Stimulated activated CD4-positive, alpha-beta T cell treated with anti-CD3 and anti-CD28 coated beads, Interleukin-1b, Interleukin-23, amount 100 ng/mL, for 4 hours (primary cell): Measurements from ENCODE around the gene XRCC4.

Source experiments
- DNase-seq, 2 donors: peaks; one replicate each; pipeline ENCODE4 v3.0.0-alpha.2; 2020; ENCODE audit warnings: low read depth in 2 of 2

The XRCC4 gene

DNA sequence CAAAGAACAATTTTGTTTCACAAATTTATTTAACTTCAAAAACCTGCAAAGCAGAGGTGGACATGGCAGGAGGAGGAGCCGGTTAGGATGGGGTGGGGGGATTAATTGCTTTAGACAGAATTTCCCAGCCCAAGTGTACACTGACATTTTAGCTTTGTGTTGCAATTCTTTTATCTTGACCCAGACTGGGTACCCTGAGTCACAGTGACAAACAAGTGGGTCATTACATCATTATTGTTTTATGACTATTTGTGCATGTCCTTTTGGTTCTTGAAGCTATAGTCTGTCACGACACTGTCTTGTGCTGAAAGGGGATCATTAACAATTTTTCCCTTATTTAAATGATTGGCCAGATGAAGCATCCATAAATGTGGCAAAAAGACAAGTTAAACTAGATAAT is 309.7 kb downstream of the XRCC4 start:
- DNase-seq, result no peak

GRCh38 chr5:83388608-83389007 is 311.3 kb downstream of the XRCC4 start:
- no peak for DNase-seq

DNA sequence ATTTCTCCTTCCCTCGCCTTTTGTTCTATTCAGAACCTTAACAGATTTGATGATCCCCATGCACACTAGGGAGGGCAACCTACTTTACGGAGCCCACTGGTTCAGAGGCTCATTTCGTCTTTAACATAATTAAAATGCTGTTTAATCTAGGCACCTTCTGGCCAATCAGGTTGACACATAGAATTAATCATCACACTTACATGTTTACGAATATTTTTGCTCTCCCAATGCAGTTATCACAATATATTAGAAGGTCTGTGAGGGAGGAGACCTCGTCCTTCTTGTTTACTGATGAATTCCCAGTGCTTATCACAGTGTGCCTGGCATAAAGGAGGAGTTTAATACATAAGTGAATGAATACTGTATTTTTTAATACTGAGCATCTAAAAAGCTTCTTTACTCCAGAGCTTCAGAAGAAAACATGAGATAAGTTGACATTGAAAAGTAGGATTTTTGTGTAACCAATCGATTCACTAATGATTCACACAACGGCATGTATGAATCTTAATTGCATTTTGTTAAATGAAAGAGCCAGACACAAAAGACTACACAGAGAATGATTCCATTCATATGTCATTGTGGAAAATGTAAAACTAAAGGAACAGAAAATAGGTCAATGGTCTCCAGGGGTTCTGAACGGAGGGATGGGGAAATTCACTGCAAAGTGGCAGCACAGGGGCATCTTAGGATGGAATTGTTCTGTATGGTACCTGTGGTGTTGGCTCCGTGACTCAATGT is 315.6 kb downstream of the XRCC4 start:
- no peak for DNase-seq

- no peak for DNase-seq
These were observed 316.1 kb downstream of the XRCC4 start for GRCh38 chr5:83393504-83393866.

- DNase-seq, result no peak
These were observed 316.8 kb downstream of the XRCC4 start for GRCh38 chr5:83394190-83394589.

DNA sequence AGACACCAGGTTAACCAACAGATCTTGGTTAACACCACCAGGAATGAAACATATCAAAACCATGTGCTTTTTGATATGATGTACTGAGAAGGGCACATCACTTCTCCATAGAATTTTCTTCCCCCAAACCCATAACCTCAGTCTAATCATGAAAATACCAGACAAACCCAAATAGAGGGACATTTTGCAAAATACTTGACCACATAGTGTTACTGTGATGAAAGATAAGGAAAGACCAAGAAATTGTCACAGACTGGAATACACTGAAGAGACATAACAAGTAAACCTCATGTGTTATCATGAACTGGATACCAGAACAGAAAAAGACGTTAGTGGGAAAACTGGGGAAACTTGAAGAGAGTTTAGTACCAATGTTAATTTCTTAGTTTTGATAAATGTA is 319.3 kb downstream of the XRCC4 start:
- no peak for DNase-seq

DNA sequence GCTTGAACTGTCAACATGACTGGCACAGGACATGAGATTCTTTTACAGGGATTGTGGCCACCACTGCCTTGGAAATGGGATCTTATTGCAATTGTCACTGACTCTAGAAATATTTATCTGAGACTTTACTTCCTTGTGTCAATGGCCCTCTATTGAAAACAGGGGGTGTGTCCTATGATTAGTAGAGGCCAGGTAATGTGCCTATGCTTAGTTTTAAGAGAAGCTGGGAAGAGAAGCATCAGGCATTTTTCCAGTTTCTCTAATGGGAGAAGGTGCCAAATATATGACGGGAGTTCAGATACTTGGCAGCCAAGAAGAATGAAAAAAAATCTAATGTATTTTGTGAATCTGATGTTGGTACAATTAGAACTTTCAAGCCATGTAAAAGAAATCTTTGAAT is 320.3 kb downstream of the XRCC4 start:
- no peak for DNase-seq

DNA sequence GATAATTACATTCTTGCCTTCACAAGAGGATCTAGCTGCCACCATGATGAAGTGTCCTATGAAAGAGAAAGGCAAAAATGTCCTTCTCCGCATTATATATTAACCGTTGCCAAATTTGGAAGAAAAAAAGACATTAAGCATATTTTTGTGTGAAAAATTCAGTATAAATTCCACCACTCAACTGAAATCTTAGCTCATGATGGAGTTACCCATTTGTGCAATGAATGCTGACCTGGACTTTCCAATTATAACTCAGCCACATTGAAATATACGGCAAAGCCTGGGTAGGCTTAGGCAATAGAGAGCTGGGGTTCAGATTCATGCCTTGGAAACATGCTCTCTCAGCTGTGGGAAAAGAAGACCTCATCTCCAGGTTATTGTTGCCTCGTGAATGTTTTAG is 322.9 kb downstream of the XRCC4 start:
- DNase-seq, result no peak

DNA sequence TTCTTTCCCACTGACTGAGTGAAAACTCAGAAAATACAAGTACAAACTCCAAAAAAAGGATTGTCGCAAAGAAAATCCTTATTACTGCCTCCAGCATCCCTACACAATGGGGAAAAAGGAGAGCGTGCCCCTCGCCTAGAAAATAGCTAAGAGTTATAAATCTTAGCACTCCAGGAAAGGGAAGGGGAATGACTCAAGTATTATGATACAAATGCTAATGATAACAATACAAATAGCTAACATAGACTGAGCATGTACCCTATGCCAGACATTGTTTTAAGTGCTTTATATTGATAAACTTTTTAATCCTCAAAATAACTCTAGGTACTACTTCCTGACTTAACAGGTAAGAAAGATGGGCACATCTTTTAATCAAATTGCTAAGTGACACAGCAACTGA is 323.4 kb downstream of the XRCC4 start:
- DNase-seq, result no peak

DNA sequence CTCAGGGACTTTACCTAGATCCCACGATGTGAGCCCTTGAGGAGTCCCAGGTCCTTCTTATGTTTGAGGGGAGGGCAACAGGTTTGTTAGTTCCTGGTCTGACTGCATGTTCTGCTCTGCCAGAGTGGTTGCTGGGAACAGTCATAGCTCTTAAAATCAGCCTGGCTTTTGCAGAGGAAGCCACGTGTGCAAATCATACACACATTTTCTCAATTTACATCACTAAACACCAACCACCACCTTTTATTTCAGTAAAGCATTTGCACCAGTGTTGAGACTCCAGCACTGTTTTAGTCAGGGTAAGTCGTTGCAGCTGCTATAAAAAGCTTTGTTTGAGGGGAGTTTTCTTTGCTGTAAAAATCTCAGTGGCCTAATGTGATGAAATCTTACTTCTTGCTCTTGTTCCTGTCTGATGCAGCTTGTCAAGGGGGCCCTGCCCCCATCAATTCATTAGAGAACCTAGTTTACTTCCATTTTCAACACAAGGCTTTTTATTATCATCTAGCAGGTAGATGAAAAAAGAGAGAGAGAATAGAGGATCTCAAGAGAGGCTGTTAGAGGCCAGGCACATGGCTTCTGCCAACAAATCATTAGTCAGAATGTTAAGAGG is 323.9 kb downstream of the XRCC4 start:
- DNase-seq, result no peak

GRCh38 chr5:83401775-83402174 is 324.4 kb downstream of the XRCC4 start:
- DNase-seq, result no peak
